GM12865 (cell line): ENCODE data around the gene SYTL2.

ENCODE experiments used
- DNase-seq: peaks from one replicate; pipeline ENCODE4 v3.0.0; 2010; ENCODE audit warnings: low read depth
- H3K4me3 ChIP-seq: 2 replicates; pipeline ENCODE4 v1.5.1; 2011; ENCODE audit warnings: mild to moderate bottlenecking, low read depth, low read length, control low read depth
- TF ChIP-seq, protein P1 (sequence below): IDR thresholded peaks from 2 replicates; pipeline ENCODE4 v1.5.1; 2011; ENCODE audit warnings: low read length, control low read depth, low read depth, inconsistent platforms; ENCODE audit not compliant: insufficient read depth; ENCODE audit errors: missing control alignments

The SYTL2 gene

DNA sequence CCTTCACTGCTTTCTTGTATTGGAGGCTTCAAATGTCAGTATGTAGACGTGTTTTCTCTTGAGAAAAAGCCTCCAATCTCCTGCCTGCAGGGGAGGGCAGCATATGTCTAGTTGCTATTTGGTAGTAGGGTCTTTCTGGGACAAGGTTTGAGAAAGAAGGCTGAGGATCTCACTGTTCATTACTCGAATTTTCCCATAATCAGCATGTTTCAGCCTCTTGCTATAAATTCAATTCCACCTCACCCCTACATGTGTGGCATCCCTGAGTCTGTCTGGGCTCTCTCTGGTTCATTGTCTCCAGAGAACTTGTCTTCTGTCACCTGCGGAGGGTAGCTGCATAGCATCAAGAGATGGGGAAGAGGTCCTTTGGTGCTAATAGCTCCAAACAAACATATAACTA is 24.8 kb upstream of the SYTL2 start:
- no peak for DNase-seq
- TF ChIP-seq, protein P1, sequence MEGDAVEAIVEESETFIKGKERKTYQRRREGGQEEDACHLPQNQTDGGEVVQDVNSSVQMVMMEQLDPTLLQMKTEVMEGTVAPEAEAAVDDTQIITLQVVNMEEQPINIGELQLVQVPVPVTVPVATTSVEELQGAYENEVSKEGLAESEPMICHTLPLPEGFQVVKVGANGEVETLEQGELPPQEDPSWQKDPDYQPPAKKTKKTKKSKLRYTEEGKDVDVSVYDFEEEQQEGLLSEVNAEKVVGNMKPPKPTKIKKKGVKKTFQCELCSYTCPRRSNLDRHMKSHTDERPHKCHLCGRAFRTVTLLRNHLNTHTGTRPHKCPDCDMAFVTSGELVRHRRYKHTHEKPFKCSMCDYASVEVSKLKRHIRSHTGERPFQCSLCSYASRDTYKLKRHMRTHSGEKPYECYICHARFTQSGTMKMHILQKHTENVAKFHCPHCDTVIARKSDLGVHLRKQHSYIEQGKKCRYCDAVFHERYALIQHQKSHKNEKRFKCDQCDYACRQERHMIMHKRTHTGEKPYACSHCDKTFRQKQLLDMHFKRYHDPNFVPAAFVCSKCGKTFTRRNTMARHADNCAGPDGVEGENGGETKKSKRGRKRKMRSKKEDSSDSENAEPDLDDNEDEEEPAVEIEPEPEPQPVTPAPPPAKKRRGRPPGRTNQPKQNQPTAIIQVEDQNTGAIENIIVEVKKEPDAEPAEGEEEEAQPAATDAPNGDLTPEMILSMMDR: no peak
- H3K4me3 ChIP-seq: no peak overlapping the region

DNA sequence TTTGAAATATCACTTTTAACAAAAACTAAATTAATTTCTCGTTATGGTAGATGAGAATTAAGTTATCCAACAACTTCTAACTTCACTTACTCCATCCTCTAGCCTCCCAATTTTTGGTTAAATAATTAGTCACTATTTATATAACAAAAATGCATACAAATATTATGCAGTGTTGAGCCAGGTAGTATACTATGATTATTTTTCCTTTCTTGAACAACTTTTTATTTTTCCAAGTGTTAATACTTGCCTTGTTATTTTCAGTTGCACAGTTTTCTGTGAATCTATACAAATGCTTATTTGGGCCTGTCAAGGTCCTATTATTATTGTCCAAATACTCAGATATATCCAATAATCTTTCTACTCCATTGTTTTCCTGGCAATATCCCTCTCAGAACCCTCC is 24.3 kb upstream of the SYTL2 start:
- no peak for DNase-seq
- TF ChIP-seq, protein P1: no peak
- no peak overlapping the region for H3K4me3 ChIP-seq

DNA sequence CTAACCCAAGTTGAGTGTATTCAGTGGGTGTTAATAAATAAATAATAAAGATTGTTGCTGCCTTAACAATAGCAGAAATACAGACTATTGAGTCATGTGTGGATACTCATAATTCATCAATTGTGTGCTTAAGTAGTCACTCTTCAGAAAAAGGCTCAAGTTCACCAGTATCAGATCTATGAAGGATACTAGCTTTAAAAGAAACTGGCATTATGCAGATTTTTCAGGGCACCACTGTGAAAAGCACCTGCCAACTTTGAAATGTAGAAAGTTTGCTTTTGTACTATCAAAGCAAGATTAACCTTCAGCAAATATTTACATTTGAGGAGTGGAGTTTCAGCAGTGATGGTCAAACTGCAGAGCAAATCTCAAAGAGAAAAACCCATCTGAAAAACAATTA is 20.1 kb upstream of the SYTL2 start:
- TF ChIP-seq, protein P1: no peak
- H3K4me3 ChIP-seq: no peak overlapping the region
- no peak for DNase-seq

DNA sequence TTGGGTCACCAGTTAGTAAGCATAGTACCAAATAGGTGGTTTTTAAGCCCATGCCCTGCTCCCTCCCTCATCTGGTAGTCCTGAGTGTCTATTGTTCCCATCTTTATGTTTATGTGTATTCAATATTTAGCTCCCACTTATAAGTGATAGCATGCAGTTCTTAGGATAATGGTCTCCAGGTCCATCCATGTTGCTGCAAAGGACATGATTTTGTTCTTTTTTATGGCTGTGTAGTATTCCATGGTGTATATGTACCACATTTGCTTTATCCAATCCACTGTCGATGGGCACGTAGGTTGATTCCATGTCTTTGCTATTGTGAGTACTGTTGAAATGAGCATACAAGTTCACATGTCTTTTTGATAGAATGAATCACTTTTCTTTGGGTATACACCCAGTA is 18.2 kb upstream of the SYTL2 start:
- no peak overlapping the region for H3K4me3 ChIP-seq
- TF ChIP-seq, protein P1: no peak
- no peak for DNase-seq

DNA sequence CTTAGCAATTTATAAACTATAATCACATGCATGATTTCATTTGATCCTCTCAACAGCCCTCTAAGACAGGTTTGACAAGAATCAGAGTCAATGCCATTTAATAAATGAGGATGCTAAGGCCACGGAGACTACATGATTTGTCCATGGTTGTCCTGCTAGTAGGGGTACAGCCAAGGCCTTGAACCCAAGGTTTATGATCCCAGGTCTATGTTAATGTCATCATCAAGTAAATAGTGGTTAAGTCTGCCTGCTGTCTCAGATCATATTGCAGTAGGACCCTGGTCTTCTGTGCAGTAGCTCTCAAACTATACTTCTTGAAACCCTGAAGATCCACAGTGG is 17.7 kb upstream of the SYTL2 start:
- TF ChIP-seq, protein P1: no peak
- no peak overlapping the region for H3K4me3 ChIP-seq

DNA sequence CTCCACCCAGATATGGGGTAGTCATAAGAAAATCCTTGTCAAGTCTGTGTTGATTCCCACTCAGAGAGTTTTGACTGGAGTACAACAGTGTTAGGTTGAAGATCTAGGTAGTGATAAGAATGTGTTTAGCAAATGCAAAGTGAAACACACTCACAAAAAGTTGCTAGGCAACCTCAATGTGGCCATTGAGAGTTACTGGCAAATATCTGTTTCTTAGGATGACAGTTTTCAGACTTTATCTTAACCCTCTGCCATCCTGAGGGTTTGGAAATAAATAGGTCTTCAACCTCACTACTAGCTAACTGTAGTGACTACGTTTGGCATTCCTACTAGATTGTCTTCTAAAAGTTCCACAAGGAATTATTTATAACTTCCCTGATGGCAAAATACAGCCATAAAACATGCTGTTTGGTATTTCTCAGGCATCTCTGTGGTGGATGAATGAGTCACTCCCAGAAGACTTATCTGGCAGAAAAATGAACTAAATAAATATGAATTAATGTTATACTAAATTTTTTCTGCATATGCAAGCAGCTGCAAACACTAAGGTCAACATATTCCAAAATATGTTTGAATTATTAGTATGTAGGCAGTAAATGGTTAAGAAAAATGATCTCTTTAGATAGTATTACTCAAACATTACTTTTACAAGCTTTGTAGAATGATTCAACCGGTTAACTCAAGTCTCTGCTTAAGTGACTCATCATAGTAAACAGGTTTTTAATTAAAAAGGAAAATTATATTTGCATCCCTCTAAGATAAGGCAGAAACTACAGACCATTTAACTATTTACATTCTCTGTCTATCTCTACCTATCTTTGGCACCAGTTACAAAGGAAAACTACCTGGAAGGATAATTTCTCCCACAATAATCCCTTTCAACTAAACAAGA is 17.1 kb upstream of the SYTL2 start:
- DNase-seq: no peak
- TF ChIP-seq, protein P1: no peak
- H3K4me3 ChIP-seq: no peak overlapping the region

More for the DNA sequence above, 17.7 kb upstream of the SYTL2 start:
- no peak for DNase-seq
